Nephron progenitor cell (in vitro differentiated cells): ENCODE measurements around the gene TGFB3.

ENCODE experiments used
- DNase-seq: peaks from one replicate; pipeline ENCODE4 v3.0.0; 2021
- H3K27ac Mint-ChIP-seq: 2 replicates; pipeline ENCODE4 v1.8.0; 2021; ENCODE audit warnings: mild to moderate bottlenecking, moderate library complexity, mixed read lengths
- H3K27me3 Mint-ChIP-seq: 2 replicates; pipeline ENCODE4 v1.8.0; 2021; ENCODE audit warnings: mild to moderate bottlenecking, low read depth, mixed read lengths; ENCODE audit not compliant: poor library complexity
- H3K36me3 Mint-ChIP-seq: 2 replicates; pipeline ENCODE4 v1.8.0; 2021; ENCODE audit warnings: low read depth, mixed read lengths
- H3K4me1 Mint-ChIP-seq: 2 replicates; pipeline ENCODE4 v1.8.0; 2021; ENCODE audit warnings: mixed read lengths
- H3K4me3 Mint-ChIP-seq: 2 replicates; pipeline ENCODE4 v1.8.0; 2021; ENCODE audit warnings: mild to moderate bottlenecking, moderate library complexity, mixed read lengths
- H3K9me3 Mint-ChIP-seq: 2 replicates; pipeline ENCODE4 v1.8.0; 2021; ENCODE audit warnings: mild to moderate bottlenecking, moderate library complexity, mixed read lengths
- TF ChIP-seq, protein P1 (sequence below): fragments of 200-600 bp; sonication (generic); IDR thresholded peaks from 2 replicates; pipeline ENCODE4 v1.5.0; 2021; ENCODE audit warnings: antibody characterized with exemption

The TGFB3 gene

DNA sequence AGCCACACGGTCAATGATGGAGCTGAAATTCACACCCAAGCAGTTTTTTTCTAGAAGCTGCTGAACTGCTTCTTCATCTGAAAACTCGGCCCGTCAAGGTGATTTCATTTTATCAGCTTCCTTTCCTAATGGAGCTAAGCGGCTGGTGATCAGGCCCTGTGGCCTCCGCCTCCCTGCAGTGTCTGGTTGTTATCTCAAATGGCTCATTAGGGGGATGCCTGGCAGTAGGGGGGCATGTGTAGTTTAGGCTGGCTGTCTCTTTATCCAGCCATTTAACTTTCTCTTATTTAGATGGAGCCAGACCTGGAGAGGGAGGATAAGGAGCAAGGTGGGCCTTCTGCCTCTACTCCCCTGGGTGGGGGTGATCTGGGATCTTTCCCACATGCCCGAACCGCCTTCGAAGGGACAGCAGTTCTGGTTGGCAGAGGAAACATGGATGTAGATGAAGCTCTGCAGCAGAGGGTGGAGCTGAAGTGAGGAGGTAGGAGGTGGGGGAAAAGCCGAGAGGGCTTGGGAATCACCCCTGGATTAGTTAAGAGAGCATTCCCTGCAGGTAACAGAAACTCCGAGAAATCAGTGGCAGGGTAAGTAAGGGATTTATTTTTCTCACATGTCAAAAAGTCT, 64.4 kb downstream of the TGFB3 start:
- H3K4me1 Mint-ChIP-seq = peaks cover 27% of the 10 kb centered on the region
- H3K36me3 Mint-ChIP-seq = peaks cover 41% of the 10 kb centered on the region
- no peak overlapping the region for H3K4me3 Mint-ChIP-seq
- H3K27me3 Mint-ChIP-seq = no peaks in the 10 kb centered on the region
- peak overlapping the region; percentile 62 for H3K27ac Mint-ChIP-seq
- peaks cover 27% of the 10 kb centered on the region for H3K9me3 Mint-ChIP-seq
- DNase-seq = no peak
- TF ChIP-seq, protein P1, sequence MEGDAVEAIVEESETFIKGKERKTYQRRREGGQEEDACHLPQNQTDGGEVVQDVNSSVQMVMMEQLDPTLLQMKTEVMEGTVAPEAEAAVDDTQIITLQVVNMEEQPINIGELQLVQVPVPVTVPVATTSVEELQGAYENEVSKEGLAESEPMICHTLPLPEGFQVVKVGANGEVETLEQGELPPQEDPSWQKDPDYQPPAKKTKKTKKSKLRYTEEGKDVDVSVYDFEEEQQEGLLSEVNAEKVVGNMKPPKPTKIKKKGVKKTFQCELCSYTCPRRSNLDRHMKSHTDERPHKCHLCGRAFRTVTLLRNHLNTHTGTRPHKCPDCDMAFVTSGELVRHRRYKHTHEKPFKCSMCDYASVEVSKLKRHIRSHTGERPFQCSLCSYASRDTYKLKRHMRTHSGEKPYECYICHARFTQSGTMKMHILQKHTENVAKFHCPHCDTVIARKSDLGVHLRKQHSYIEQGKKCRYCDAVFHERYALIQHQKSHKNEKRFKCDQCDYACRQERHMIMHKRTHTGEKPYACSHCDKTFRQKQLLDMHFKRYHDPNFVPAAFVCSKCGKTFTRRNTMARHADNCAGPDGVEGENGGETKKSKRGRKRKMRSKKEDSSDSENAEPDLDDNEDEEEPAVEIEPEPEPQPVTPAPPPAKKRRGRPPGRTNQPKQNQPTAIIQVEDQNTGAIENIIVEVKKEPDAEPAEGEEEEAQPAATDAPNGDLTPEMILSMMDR = no peak

DNA sequence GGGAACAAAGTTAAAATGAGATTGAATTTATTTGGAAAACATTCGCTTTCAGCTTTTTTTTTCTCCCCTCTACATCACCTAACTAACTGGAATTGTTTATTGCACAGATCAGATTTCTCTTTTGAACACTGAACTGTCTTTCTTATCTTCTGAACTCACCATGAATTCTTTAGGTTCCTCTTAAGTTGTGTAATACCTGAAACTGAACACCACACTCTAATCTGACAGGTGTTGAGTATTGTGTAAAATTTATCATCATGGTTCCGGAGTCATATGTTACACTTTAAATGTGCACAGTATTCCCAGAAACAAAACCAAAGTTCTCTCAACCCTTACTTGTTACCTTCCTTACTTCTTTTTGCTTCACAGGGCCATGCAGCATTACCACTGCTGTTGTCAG, 66.8 kb downstream of the TGFB3 start:
- TF ChIP-seq, protein P1 = no peak
- Mint-ChIP-seq H3K4me1 (peaks cover 50% of the 10 kb centered on the region), H3K27ac (no peak overlapping the region), H3K27me3 (peaks cover 3% of the 10 kb centered on the region), H3K9me3 (peaks cover 4% of the 10 kb centered on the region), H3K36me3 (peaks cover 19% of the 10 kb centered on the region), H3K4me3 (no peak overlapping the region)
- no peak for DNase-seq

DNA sequence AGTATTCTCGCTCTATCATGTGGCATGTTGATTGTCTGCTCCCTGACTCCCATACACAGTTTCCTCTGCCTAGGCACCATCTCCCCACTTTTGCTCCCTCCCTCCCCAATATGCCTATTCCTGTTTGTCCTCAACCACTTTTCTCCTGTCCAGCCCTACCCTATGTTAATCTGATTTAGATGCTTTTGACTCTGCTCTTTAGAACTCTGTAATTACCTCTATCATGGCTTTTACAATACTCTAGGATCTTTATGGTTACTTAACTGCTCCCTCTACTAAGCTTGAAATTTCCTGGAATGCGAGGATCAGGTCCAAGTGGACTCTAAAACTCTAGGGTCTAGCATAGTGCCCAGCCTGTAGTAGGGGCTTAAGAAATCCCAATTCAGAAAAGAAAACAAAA, 68.6 kb downstream of the TGFB3 start:
- TF ChIP-seq, protein P1 = no peak
- no peak for DNase-seq
- peaks cover 14% of the 10 kb centered on the region for H3K36me3 Mint-ChIP-seq
- no peak overlapping the region for H3K4me3 Mint-ChIP-seq
- peaks cover 67% of the 10 kb centered on the region for H3K4me1 Mint-ChIP-seq
- no peak overlapping the region for H3K27ac Mint-ChIP-seq
- H3K27me3 Mint-ChIP-seq = peaks cover 3% of the 10 kb centered on the region
- H3K9me3 Mint-ChIP-seq = no peaks in the 10 kb centered on the region

DNA sequence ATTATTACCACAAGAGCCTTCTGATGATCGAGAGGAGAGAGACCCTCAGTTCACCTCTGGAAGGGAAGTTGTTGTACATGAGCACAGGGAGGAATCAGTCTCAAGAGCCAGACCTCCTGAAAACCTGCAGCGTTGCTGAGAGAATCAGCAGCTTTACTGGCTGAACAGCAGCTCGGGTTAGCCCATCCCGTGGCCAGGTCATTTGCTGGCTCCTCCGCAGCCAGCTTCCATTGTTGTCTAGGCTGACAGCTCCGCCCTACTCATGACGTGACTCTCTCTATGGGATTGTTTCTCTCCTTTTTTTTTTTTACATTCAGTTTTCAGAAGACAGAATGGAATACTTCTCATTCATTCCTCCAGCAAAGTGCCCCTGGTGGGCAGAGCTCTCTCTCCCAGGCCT, 69.9 kb downstream of the TGFB3 start:
- no peaks in the 10 kb centered on the region for H3K9me3 Mint-ChIP-seq
- TF ChIP-seq, protein P1 = no peak
- H3K4me3 Mint-ChIP-seq = no peak overlapping the region
- no peak overlapping the region for H3K27ac Mint-ChIP-seq
- peaks cover 3% of the 10 kb centered on the region for H3K27me3 Mint-ChIP-seq
- DNase-seq = peak; percentile 47
- H3K36me3 Mint-ChIP-seq = peaks cover 14% of the 10 kb centered on the region
- peaks cover 55% of the 10 kb centered on the region for H3K4me1 Mint-ChIP-seq

DNA sequence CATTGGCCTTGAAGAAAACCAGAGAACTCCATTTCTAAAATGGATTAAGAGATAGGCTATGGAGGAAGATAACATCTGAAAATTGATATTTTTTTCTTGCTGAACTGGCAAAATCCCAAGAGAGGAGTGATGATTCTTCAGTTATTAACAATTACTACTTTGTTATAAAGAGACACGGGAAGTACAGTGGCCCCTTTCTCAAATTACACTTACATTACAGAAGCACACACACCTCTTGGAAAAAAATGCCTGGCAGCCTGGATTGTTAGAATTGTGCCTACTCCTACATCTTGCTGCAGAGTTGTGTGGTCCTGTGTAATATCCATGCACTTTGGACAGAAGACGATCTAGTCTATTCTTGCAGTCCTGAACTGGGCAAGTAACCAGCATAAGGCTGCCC, 71.7 kb downstream of the TGFB3 start:
- no peaks in the 10 kb centered on the region for H3K9me3 Mint-ChIP-seq

More for the DNA sequence above, 71.7 kb downstream of the TGFB3 start:
- no peak overlapping the region for H3K27ac Mint-ChIP-seq
- TF ChIP-seq, protein P1 = no peak
- no peak overlapping the region for H3K4me3 Mint-ChIP-seq
- peaks cover 56% of the 10 kb centered on the region for H3K4me1 Mint-ChIP-seq
- no peak for DNase-seq
- peaks cover 3% of the 10 kb centered on the region for H3K27me3 Mint-ChIP-seq
- H3K36me3 Mint-ChIP-seq = peaks cover 9% of the 10 kb centered on the region
